Embryonic facial prominence (tissue), 1 donor: Measurements from ENCODE around the gene PTTG2.
"Not testable (repeated sequence)": the region's sequence is repeated elsewhere in the genome, so short reads cannot be mapped to it uniquely, and the experiment has no call there.

Experiments
- DNase-seq: peaks from one replicate; pipeline ENCODE4 v3.0.0-alpha.2; 2016; ENCODE audit errors: extremely low spot score

PTTG2 gene

DNA sequence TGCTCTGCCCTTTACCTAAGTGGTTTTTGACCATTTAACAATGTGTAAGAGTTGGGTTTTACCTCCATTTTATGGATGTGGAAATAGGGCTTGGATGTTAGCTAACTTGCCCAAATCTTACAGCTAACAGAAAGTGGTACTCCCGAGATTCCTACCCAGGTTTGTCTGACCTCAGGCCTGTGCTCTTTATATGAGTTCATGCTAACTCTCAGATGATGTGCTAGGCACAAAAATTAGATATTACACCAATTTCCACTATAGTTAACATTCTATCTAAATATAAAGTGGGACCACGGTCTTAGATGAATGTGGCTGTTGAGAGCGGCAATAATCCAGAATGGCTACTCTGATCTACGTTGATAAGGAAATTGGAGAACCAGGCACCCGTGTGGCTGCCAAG is at the start of gene PTTG2:
Gene PTTG2 (plus strand): TSS at position 301 of the 400 bp plus-strand sequence. CDS start 37 bp downstream, at position 338.
- no peak for DNase-seq

DNA sequence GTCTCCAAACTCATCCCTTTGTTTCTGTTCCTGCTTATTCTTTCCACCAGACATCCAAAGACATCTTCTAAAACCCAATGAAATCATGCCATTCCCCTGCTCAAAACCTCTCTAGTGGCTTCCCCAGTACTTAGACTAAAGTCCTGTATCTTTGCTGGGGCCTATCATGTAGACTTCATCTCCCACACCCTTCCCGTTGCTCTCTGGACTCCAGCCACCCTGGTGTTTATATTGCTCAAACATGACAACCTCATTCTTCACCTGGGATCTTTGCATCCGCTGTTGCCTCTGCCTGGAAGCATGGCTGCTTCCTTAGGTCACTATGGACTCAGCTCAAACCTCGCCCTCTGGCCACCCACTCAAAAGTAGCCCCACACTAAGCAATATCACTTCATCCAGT is 45.7 kb upstream of the PTTG2 start:
- DNase-seq = no peak

DNA sequence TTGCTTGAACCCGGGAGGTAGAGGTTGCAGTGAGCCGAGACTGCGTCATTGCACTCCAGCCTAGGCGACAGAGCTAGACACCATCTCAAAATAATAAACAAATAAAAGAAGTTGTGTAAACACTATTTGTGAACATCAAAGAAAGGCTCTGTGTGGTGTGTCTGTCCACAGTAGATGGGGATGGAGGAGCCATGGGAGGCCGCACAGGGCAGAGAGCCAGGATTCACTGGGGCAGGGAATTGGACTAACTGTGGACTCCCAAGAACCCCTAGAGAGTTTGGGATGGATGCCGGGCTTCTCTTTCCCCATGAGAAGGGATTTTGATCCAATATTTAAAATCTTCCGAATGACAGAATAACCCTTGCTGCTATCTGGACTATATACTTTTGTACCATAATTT is 42.8 kb upstream of the PTTG2 start:
- DNase-seq = no peak

DNA sequence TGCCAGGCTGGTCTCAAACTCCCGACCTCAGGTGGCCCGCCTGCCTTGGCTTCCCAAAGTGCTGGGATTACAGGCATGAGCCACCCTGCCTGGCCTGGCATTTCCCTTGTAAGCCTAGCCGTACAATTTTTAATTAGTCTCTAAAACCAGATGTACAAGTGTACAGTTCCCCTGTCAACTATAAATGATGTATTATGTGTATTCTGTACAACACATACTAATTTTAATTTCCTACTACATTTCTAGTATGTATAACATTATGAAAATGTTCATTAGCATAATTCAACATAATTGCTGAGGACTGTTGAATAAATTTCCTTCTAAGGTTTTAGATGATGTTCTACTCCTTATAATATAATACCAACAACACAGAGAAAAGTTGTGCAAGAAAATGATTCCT is 41.5 kb upstream of the PTTG2 start:
- DNase-seq = no peak

DNA sequence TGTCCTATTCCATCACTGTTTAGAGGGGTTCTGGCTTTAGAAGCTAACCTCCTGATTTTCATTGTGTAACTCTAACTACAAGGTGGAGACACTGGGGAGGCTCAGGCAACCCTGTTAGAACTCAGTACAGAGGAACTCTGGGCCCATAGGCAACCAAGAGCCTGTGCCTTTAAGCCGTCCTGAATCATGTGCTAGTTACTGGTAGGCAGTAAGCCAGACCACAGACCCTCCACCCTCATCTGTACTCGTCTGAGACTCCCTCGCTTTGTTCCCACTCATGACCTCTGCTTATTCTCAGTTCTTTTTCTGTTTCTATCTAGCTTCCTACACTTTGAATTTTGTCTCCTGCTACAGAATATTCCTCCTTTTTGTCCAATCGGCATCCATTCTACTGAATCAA is 37.9 kb upstream of the PTTG2 start:
- no peak for DNase-seq

DNA sequence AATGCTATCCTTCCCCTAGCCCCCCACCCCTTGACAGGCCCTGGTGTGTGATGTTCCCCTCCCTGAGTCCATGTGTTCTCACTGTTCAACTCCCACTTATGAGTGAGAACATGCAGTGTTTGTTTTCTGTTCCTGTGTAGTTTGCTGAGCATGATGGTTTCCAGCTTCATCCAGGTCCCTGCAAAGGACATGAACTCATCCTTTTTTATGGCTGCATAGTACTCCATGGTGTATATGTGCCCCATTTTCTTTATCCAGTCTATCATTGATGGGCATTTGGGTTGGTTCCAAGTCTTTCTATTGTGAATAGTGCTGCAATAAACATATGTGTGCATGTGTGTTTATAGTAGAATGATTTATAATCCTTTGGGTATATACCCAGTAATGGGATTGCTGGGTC is 37.1 kb upstream of the PTTG2 start:
- DNase-seq = not testable (repeated sequence)

DNA sequence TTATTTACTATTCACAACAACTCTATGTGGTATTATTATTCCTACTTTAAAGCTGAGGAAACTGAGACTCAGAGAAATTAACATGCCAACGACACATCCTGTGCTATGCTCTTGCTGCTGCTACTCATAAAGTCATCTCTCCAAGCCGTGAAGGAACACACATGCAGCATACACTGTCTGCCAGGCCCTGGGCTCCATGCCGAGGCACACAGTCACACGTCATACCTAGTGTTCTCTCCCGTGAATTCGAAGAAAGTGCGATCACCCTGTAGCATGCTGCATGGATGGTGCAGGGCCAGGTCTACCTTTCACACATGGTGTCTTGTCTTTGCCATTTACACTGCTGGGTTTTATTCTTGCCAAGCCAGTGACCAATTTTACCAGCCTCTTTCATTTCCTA is 35.3 kb upstream of the PTTG2 start:
- no peak for DNase-seq

DNA sequence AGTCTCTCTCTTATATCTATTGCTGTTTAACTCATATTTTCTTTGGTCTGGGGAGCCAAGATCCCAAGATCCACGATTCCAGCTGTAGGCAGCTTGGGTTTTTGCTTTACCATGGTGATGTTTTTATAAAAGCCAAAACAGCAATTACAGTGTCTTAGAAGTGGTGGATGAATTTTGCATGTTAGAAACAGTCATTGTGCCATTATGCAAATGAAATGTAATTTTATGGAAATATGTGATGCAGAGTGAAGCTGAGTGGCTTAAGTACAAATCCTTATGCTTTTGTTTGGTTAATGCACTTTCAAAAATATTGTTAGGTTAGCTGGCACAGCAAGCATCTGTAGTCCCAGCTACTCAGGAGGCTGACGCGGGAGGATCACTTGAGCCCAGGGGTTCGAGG is 32.8 kb upstream of the PTTG2 start:
- no peak for DNase-seq

DNA sequence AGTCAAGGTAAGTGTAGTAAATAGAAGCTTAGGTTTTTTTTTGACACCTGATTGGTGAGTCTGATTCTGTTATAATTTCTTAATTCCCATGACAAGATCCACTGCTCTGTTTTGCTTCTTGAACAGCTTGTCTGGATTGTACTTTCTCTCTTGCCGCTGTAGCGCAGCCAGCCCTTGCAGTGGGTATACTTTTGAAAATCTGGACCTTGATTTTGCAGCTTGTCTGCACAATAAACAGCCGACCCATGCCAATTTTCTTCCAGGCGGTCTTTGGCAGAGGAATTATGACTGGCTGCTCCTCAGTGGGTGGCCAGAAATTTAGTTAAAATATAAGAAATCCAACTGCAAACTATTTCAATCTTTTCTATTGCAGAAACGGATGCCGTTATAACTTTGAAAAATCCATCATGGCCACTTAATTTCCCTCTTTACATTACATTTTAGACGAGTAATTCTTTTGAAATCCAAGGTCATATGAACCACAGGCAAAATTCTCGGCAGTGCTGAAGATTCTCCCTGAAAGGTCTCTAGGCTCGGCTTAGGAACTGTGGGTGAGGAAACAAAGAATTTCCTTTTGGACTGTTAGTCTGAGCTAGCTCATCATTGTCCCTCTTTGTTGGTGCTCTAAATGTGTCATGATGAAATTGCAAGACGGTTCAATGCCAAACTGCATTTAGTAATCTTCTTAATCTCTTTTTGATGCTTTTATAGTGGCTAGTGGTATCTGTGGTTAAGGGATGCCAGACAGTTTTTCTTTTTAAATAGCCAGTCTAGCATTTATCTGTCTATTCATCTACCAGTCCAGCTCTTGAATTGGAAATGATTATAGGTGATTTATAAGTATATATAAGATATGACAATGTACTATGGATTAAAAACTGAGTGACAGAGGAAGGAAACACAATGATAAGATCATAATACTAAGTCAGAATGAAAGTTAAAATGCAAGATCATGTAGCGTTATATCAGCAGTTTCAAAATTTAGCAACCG is 31.5 kb upstream of the PTTG2 start:
- DNase-seq = no peak

DNA sequence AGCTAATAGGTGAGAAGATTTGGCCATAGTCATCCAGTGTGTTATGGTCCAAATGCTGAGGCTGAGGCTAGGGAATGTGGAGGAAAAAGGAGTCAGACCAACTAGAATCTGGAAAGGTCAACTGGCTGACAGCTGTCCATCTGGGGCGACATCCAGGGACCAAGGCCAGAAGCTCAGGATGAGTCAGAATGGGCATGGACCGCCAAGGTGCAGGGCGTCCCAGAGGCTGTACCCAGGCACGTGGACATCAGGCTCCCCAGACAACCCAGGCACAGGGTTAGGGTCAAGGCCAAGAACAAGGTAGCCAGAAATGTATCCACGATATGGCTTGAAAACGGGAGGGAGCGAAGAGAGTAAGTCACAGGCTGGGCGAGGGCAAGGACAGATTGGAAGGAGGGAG is 26.1 kb upstream of the PTTG2 start:
- no peak for DNase-seq

DNA sequence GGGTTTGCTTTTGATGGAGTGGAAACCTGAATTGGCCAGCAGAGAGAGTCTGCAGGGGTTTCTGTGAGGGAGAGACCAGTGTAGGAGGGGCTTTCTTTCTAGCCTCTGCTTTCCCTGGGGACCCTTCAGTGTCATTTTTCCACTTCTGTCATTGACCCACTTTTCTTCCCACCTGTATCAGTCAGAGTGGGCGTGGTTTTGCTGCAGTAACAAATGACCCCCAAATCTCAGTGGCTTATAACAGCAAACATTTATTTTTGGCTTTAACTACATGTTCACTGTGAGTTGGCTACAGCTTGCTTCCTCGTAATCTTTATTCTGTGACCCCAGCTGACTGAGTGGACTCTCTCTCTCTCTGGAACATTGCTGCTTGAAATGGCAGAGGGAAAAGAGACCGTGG is 25.6 kb upstream of the PTTG2 start:
- no peak for DNase-seq

DNA sequence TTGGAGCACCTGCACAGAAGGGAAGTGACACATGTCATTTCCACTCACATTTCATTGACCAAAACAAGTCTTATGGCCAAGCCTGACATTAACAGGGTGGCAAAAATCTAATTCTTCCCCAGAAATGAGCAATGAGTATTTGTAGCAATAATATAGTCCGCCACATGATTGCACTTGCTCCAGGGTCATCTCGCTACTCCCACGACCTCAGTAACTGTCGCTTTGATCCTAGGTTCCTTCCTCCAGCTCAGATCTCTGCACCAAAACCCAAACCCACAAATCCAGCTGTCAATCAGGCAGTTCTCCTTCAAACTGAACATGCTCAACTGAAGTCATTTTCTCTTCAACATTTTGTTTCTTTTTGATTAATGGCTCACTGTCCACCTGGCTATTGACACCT is 25.2 kb upstream of the PTTG2 start:
- no peak for DNase-seq

DNA sequence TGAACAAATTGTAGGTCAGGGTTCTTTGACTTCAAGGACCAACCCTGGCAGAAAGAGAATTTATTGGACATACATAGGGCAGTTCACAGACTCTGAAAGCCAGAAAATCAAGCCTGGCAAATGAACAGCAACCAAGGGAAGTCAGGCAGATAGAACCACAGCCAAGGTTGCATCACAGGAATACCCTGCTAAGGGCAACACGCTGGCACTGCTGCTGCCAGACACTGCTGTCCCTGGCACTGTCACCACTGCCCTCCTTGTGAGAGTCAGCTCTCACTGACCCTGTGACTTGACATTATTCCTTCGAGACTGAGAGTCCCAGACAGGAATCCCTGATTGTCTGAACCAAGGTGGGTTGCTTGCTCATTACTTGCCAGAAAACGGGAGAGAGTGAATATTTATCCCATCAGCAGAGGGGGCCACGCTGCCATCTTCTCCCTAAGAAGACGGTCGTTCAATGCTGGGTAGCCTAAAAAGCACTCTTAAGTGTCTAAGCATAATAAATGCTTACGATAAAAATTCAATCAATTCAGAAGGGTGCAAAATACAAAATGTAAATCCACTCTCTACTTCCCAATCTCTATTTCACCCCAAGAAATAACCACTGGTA is 23.2 kb upstream of the PTTG2 start:
- no peak for DNase-seq

DNA sequence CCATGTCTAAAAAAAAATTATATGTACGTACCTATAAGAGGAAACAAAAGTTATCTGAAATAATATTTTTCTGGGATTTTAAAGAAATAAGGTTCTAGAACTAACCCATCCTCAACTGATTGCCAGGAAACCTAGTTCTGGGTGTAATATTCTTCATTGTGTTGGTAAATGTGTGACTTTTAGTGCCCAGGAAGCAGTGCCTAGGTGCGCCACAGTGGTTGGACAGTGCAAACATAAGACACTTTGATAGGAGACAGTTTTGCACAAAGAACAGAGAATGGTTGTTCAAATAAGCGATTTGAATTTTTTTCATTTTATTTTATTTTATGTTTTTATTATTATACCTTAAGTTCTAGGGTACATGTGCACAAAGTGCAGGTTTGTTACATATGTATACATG is 22.0 kb upstream of the PTTG2 start:
- DNase-seq = no peak

DNA sequence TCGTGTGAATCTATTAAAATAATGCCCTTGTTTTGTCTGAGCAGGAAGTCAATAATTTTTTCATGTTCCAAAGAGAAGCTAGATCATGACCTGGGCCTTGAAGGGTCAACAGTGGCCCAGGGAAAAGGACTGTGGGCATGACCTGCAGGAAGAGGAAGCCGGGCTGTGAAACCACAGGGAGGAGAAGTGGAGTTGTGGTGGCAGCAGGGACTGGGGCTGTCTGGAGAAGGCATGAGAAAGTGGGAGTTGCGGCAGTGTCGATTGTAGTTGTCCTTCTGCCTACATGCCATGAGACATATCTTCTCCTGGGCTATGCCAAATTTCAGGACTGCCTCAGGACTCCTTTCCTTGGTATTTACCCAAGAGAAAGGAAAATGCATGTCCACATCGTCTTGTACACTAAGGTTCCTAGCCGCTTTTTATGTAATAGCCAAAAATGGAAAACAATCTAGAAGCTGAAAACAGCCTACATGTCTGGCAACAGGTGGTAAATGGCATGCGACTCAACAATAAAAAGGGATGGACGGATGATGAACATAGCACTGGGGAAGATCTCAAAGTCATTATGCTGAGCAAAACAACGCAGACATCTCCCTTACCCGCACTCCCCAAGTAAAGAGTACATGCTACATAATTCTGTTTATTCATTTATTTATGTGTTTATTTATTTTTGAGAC is 13.6 kb upstream of the PTTG2 start:
- DNase-seq = no peak

DNA sequence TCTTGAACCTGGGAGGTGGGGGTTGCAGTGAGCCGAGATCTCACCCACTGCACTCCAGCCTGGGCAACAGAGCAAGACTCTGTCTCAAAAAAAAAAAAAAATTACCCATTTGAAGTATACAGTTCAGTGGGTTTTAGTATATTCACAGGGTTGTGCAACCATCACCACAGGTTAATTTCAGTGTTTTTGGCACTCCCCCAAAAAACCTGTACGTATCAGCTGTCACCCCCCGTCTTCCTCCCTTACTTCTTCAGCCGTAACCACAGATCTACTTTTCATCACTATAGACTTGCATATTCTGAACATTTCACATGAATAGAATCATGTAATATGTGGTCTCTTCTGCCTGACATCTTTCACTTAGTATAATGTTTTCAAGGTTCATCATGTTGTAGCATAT is 11.7 kb upstream of the PTTG2 start:
- no peak for DNase-seq

DNA sequence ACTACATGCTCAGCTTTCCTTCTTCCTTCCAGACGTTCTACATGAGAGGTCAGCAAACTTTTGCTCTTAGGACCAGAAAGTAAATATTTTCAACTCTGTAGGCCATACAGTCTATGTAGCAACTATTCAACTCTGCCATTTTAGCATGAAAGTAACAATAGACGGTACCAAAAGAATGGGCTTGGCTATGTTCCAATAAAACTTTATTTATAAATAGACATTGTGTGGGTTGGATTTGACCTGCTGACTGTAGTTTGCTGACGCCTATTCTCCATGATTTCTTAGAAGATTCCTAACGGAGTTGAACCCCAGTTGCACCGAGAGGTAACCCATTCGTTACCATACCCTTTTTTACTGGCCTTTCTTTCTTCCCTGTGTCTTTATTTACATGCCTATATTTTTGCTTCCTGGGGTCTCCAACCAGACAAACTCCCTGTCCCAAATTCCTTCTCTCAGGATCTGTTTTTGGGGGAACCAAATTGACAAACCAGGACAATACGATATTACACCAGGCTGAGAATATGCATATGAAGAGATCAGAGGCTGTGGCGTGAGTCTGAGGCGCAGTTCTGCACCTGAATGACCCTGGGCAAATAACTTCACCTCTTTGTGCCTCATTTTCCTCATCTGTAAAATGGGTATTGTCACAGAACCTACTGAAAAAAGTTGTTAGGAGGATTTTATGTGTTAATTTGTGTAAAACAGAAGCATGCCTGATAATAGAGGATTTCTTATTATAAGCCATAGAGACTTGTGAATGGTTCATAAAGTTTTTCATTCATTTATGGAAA is 10.4 kb upstream of the PTTG2 start:
- no peak for DNase-seq

DNA sequence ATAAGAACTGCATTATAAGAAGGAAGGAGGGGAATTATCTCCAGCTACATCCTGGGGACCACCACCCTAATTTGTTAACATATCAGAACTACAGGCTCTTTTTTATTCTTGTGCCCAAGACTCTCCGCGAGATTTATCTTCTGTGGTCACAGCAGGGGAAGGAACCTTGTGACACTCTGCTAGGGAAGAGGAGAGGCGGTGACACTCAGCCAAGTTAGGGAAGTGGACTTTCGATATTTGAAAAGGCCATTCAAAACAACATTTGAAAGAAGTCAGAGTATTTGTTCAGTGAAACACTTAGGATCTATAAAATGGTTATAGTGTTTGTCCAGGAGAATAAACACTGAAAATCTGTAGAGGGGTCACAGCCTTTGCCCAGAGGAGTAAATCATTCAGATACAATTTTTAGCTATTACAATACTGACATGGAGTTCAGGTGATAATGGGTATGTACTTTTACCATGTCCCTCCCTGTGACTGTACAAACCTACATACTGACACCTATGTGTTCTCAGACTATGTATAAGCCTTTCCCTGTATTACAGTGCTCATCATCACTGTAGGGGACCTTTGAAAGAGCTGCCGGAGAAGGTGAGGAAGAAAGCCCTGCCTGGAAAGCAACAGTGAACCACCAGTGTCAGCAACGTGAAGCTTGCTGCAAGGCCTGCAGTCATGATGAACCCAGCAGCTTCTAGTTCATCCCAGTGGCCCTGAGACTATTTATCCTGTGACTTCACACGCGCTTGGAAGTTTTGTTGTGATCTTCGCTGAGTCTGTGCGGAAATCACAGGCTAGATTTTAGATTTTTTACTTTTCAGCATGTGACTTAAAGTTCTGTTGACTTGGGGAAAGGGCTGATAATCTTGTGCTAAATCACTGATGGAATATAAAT is 8.5 kb upstream of the PTTG2 start:
- DNase-seq = no peak

DNA sequence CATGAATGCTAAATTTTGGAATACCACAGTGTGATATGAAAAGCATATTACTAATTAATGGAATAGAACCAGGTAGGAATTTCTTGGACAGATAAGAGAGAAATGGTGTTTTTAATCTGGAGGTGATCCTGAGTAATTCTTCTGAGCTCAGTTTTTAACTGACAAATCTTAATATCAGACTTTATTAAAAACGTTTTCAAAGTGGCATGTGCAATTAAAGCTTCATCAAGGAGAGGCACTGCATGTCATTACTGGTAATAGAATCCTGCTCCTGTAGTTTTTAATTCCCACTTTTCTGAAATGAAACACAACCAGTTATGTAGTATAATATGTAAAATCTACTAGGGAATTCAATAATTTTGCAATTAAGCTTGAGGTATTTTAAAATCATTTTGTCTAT is 7.0 kb upstream of the PTTG2 start:
- no peak for DNase-seq

DNA sequence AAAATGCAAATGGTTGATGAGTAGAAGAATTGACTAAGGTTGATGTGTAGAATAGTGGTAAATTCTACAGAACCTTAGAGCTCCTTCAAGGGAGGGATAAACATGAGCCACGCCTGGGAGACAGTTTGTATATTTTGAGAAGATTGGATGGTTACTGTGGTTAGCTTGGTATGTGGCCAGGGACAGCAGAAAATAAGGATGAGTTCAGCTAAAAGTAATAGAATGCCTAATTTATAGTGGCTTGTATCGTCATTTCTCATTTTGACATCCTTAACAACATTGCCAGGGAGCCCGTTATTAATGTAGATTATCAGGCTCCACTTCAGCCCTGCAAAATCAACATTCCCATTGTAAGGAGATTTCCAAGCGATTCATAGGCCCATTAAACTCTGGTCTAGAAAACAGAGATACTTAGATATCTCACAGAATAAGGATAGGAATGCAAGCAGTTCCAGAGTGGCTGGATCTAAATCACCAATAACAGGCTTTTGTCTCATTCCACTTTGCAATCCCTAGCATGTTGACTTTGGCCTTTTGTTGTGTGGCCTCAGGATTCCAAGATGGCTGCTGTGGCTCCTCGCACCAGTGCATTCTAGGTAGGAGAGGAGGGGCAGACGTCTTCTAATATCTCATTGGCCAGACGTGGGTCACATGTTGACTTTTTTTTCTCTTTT is 6.4 kb upstream of the PTTG2 start:
- no peak for DNase-seq
